Measurements from ENCODE around the gene PLCL2. TPM values are rescaled to one million over a fixed set of nuclear protein-coding genes. Genes with fewer than 3 reads are reported as not detected.
"Not testable (repeated sequence)": the region's sequence is repeated elsewhere in the genome, so short reads cannot be mapped to it uniquely, and the experiment has no call there.

Gene PLCL2
- total RNA-seq, 1 experiment from 2014 or later = 0.07 TPM

GRCh38 chr3:16950282-16950681, 65.5 kb downstream of the PLCL2 start:
- Histone ChIP-seq H3K36me3 (ENCODE audit: control insufficient read depth, insufficient read depth, low read length) (no peaks in the 10 kb centered on the region), H3K4me3 (ENCODE audit: low read depth, low read length) (no peak overlapping the region), H3K4me1 (no peaks in the 10 kb centered on the region), H3K9me3 (no peaks in the 10 kb centered on the region), H3K27me3 (replicated peaks; ENCODE audit: control insufficient read depth, insufficient read depth, low read length) (no peaks in the 10 kb centered on the region)
- Mint-ChIP-seq H3K36me3 (ENCODE audit: insufficient read depth, unreplicated experiment) (no peaks in the 10 kb centered on the region), H3K9me3 (ENCODE audit: unreplicated experiment) (no peaks in the 10 kb centered on the region), H3K4me3 (ENCODE audit: unreplicated experiment) (no peak overlapping the region), H3K4me1 (ENCODE audit: low read depth, unreplicated experiment) (no peaks in the 10 kb centered on the region), H3K27ac (ENCODE audit: unreplicated experiment) (no peak overlapping the region), H3K27me3 (ENCODE audit: insufficient read depth, unreplicated experiment) (peaks cover 11% of the 10 kb centered on the region)
- TF ChIP-seq CTCF (IDR thresholded peaks at IDR 0.05; ENCODE audit: insufficient read depth in 1 of 2, low read depth in 1 of 2, low read length in 1 of 2, severe bottlenecking in 1 of 2, unreplicated experiment in 1 of 2) = no peak
- ChIA-PET CTCF (no interaction called here), POLR2A (no interaction called here)
- BruUV-seq (replicated peaks) = no TSS peak
- intact Hi-C loops (cut with micrococcal nuclease; ENCODE audit: unreplicated experiment) = no loop called here
- DNase-seq = no peak

GRCh38 chr3:16950845-16951244, 66.1 kb downstream of the PLCL2 start:
- Mint-ChIP-seq H3K4me1 (ENCODE audit: low read depth, unreplicated experiment) (no peaks in the 10 kb centered on the region), H3K9me3 (ENCODE audit: unreplicated experiment) (no peaks in the 10 kb centered on the region), H3K36me3 (ENCODE audit: insufficient read depth, unreplicated experiment) (no peaks in the 10 kb centered on the region), H3K4me3 (ENCODE audit: unreplicated experiment) (no peak overlapping the region), H3K27me3 (ENCODE audit: insufficient read depth, unreplicated experiment) (peaks cover 11% of the 10 kb centered on the region), H3K27ac (ENCODE audit: unreplicated experiment) (no peak overlapping the region)
- intact Hi-C loops (cut with micrococcal nuclease; ENCODE audit: unreplicated experiment) = no loop called here
- BruUV-seq (replicated peaks) = no TSS peak
- no peak for TF ChIP-seq CTCF (IDR thresholded peaks at IDR 0.05; ENCODE audit: insufficient read depth in 1 of 2, low read depth in 1 of 2, low read length in 1 of 2, severe bottlenecking in 1 of 2, unreplicated experiment in 1 of 2)
- ChIA-PET CTCF (no interaction called here), POLR2A (no interaction called here)
- H3K27me3 ChIP-seq (replicated peaks; ENCODE audit: control insufficient read depth, insufficient read depth, low read length) = no peaks in the 10 kb centered on the region
- DNase-seq = no peak
- H3K36me3 ChIP-seq (ENCODE audit: control insufficient read depth, insufficient read depth, low read length) = no peaks in the 10 kb centered on the region
- no peak overlapping the region for H3K4me3 ChIP-seq (ENCODE audit: low read depth, low read length)
- no peaks in the 10 kb centered on the region for H3K4me1 ChIP-seq
- no peaks in the 10 kb centered on the region for H3K9me3 ChIP-seq

- H3K9me3 Mint-ChIP-seq (ENCODE audit: unreplicated experiment); DNase-seq; H3K4me1 Mint-ChIP-seq (ENCODE audit: low read depth, unreplicated experiment); H3K4me1 ChIP-seq; H3K4me3 Mint-ChIP-seq (ENCODE audit: unreplicated experiment); CTCF ChIA-PET; intact Hi-C loops (cut with micrococcal nuclease; ENCODE audit: unreplicated experiment); H3K9me3 ChIP-seq; H3K36me3 Mint-ChIP-seq (ENCODE audit: insufficient read depth, unreplicated experiment); H3K36me3 ChIP-seq (ENCODE audit: control insufficient read depth, insufficient read depth, low read length); POLR2A ChIA-PET; H3K27ac Mint-ChIP-seq (ENCODE audit: unreplicated experiment); H3K4me3 ChIP-seq (ENCODE audit: low read depth, low read length); BruUV-seq (replicated peaks); H3K27me3 ChIP-seq (replicated peaks; ENCODE audit: control insufficient read depth, insufficient read depth, low read length): not testable (repeated sequence)
- H3K27me3 Mint-ChIP-seq (ENCODE audit: insufficient read depth, unreplicated experiment) = peaks cover 21% of the 10 kb centered on the region
Observed at GRCh38 chr3:16957852-16958251, 73.1 kb downstream of the PLCL2 start.

GRCh38 chr3:16960125-16960524, 75.4 kb downstream of the PLCL2 start:
- no peaks in the 10 kb centered on the region for H3K9me3 ChIP-seq
- no peaks in the 10 kb centered on the region for H3K36me3 Mint-ChIP-seq (ENCODE audit: insufficient read depth, unreplicated experiment)
- no peaks in the 10 kb centered on the region for H3K27me3 ChIP-seq (replicated peaks; ENCODE audit: control insufficient read depth, insufficient read depth, low read length)
- no peak overlapping the region for H3K4me3 Mint-ChIP-seq (ENCODE audit: unreplicated experiment)
- no TSS peak for BruUV-seq (replicated peaks)
- no peak overlapping the region for H3K27ac Mint-ChIP-seq (ENCODE audit: unreplicated experiment)
- H3K27me3 Mint-ChIP-seq (ENCODE audit: insufficient read depth, unreplicated experiment) = peaks cover 21% of the 10 kb centered on the region
- intact Hi-C loops (cut with micrococcal nuclease; ENCODE audit: unreplicated experiment) = no loop called here
- no peak overlapping the region for H3K4me3 ChIP-seq (ENCODE audit: low read depth, low read length)
- no peaks in the 10 kb centered on the region for H3K36me3 ChIP-seq (ENCODE audit: control insufficient read depth, insufficient read depth, low read length)
- H3K4me1 Mint-ChIP-seq (ENCODE audit: low read depth, unreplicated experiment) = no peaks in the 10 kb centered on the region
- H3K4me1 ChIP-seq = no peaks in the 10 kb centered on the region
- H3K9me3 Mint-ChIP-seq (ENCODE audit: unreplicated experiment) = no peaks in the 10 kb centered on the region
- no peak for DNase-seq
- ChIA-PET CTCF (no interaction called here), POLR2A (no interaction called here)
- TF ChIP-seq CTCF (IDR thresholded peaks at IDR 0.05; ENCODE audit: insufficient read depth in 1 of 2, low read depth in 1 of 2, low read length in 1 of 2, severe bottlenecking in 1 of 2, unreplicated experiment in 1 of 2) = no peak
